ENCODE measurements around the gene KRTAP9-3. TPM values are rescaled to one million over a fixed set of nuclear protein-coding genes. Genes with fewer than 3 reads are reported as not detected.
"Not testable (repeated sequence)": the region's sequence is repeated elsewhere in the genome, so short reads cannot be mapped to it uniquely, and the experiment has no call there.

The KRTAP9-3 gene
- total RNA-seq, 1 donor, result not detected

- Histone ChIP-seq H3K4me1 (ENCODE audit: insufficient read depth, low read length) (no peaks in the 10 kb centered on the region), H3K9me3 (ENCODE audit: low read depth, low read length) (no peaks in the 10 kb centered on the region), H3K4me3 (ENCODE audit: low read length) (no peak overlapping the region), H3K27me3 (ENCODE audit: insufficient read depth, low read length) (peaks cover 3% of the 10 kb centered on the region)
Measured at GRCh38 chr17:41230094-41230493, 2.2 kb upstream of the KRTAP9-3 start.

GRCh38 chr17:41231731-41232130 is 518 bp upstream of the KRTAP9-3 start:
- Histone ChIP-seq H3K4me1 (ENCODE audit: insufficient read depth, low read length) (no peaks in the 10 kb centered on the region), H3K9me3 (ENCODE audit: low read depth, low read length) (no peaks in the 10 kb centered on the region)

GRCh38 chr17:41237116-41237515 is 4.9 kb downstream of the KRTAP9-3 start:
- not testable (repeated sequence) for H3K4me1 ChIP-seq (ENCODE audit: insufficient read depth, low read length); H3K4me3 ChIP-seq (ENCODE audit: low read length); H3K27me3 ChIP-seq (ENCODE audit: insufficient read depth, low read length); H3K9me3 ChIP-seq (ENCODE audit: low read depth, low read length)

More at GRCh38 chr17:41231731-41232130, 518 bp upstream of the KRTAP9-3 start:
- Histone ChIP-seq H3K27me3 (ENCODE audit: insufficient read depth, low read length) (no peaks in the 10 kb centered on the region), H3K4me3 (ENCODE audit: low read length) (no peak overlapping the region)

GRCh38 chr17:41237949-41238437 is 5.7 kb downstream of the KRTAP9-3 start, which contains the start of gene KRTAP9-8:
Gene KRTAP9-8 (plus strand): TSS chr17:41237999. CDS start chr17:41238052, 53 bp downstream.
- H3K4me1 ChIP-seq (ENCODE audit: insufficient read depth, low read length); H3K9me3 ChIP-seq (ENCODE audit: low read depth, low read length); H3K27me3 ChIP-seq (ENCODE audit: insufficient read depth, low read length); H3K4me3 ChIP-seq (ENCODE audit: low read length): not testable (repeated sequence)

GRCh38 chr17:41246995-41247787 is 14.9 kb downstream of the KRTAP9-3 start:
- H3K4me3 ChIP-seq (ENCODE audit: low read length); H3K4me1 ChIP-seq (ENCODE audit: insufficient read depth, low read length); H3K27me3 ChIP-seq (ENCODE audit: insufficient read depth, low read length); H3K9me3 ChIP-seq (ENCODE audit: low read depth, low read length): not testable (repeated sequence)

GRCh38 chr17:41249637-41250240 is 17.5 kb downstream of the KRTAP9-3 start, which contains the start of gene KRTAP9-4:
Gene KRTAP9-4 (plus strand): TSS chr17:41249687. CDS start chr17:41249721, 34 bp downstream.
- not testable (repeated sequence) for H3K4me1 ChIP-seq (ENCODE audit: insufficient read depth, low read length); H3K4me3 ChIP-seq (ENCODE audit: low read length); H3K27me3 ChIP-seq (ENCODE audit: insufficient read depth, low read length); H3K9me3 ChIP-seq (ENCODE audit: low read depth, low read length)

- peaks cover under 1% of the 10 kb centered on the region for H3K27me3 ChIP-seq (ENCODE audit: insufficient read depth, low read length)
- H3K9me3 ChIP-seq (ENCODE audit: low read depth, low read length), result no peaks in the 10 kb centered on the region
Measured at GRCh38 chr17:41251261-41251660, 19.0 kb downstream of the KRTAP9-3 start.

GRCh38 chr17:41254861-41255260 is 22.6 kb downstream of the KRTAP9-3 start:
- Histone ChIP-seq H3K9me3 (ENCODE audit: low read depth, low read length) (no peaks in the 10 kb centered on the region), H3K4me1 (ENCODE audit: insufficient read depth, low read length) (no peaks in the 10 kb centered on the region), H3K27me3 (ENCODE audit: insufficient read depth, low read length) (peaks cover 18% of the 10 kb centered on the region), H3K4me3 (ENCODE audit: low read length) (no peak overlapping the region)

More at GRCh38 chr17:41251261-41251660, 19.0 kb downstream of the KRTAP9-3 start:
- Histone ChIP-seq H3K4me1 (ENCODE audit: insufficient read depth, low read length) (no peaks in the 10 kb centered on the region), H3K4me3 (ENCODE audit: low read length) (no peak overlapping the region)

- not testable (repeated sequence) for H3K4me3 ChIP-seq (ENCODE audit: low read length); H3K4me1 ChIP-seq (ENCODE audit: insufficient read depth, low read length); H3K9me3 ChIP-seq (ENCODE audit: low read depth, low read length)
- peaks cover 18% of the 10 kb centered on the region for H3K27me3 ChIP-seq (ENCODE audit: insufficient read depth, low read length)
Measured at GRCh38 chr17:41255381-41256290, 23.4 kb downstream of the KRTAP9-3 start, which contains the start of gene KRTAP9-9. Gene KRTAP9-9 (plus strand): TSS chr17:41255384.

- H3K9me3 ChIP-seq (ENCODE audit: low read depth, low read length), result no peaks in the 10 kb centered on the region
- H3K27me3 ChIP-seq (ENCODE audit: insufficient read depth, low read length), result peaks cover 18% of the 10 kb centered on the region
- no peak overlapping the region for H3K4me3 ChIP-seq (ENCODE audit: low read length)
- no peaks in the 10 kb centered on the region for H3K4me1 ChIP-seq (ENCODE audit: insufficient read depth, low read length)
Measured at GRCh38 chr17:41256291-41256685, 24.0 kb downstream of the KRTAP9-3 start.

- Histone ChIP-seq H3K9me3 (ENCODE audit: low read depth, low read length) (no peaks in the 10 kb centered on the region), H3K27me3 (ENCODE audit: insufficient read depth, low read length) (peaks cover 18% of the 10 kb centered on the region), H3K4me3 (ENCODE audit: low read length) (no peak overlapping the region), H3K4me1 (ENCODE audit: insufficient read depth, low read length) (no peaks in the 10 kb centered on the region)
Measured at GRCh38 chr17:41258406-41258805, 26.2 kb downstream of the KRTAP9-3 start.

GRCh38 chr17:41263212-41263611 is 31.0 kb downstream of the KRTAP9-3 start:
- H3K4me3 ChIP-seq (ENCODE audit: low read length), result no peak overlapping the region
- H3K9me3 ChIP-seq (ENCODE audit: low read depth, low read length), result no peaks in the 10 kb centered on the region
- peaks cover 4% of the 10 kb centered on the region for H3K27me3 ChIP-seq (ENCODE audit: insufficient read depth, low read length)
- no peaks in the 10 kb centered on the region for H3K4me1 ChIP-seq (ENCODE audit: insufficient read depth, low read length)

- H3K4me1 ChIP-seq (ENCODE audit: insufficient read depth, low read length), result no peaks in the 10 kb centered on the region
- no peaks in the 10 kb centered on the region for H3K27me3 ChIP-seq (ENCODE audit: insufficient read depth, low read length)
- no peaks in the 10 kb centered on the region for H3K9me3 ChIP-seq (ENCODE audit: low read depth, low read length)
- H3K4me3 ChIP-seq (ENCODE audit: low read length), result no peak overlapping the region
Measured at GRCh38 chr17:41264599-41264998, 32.4 kb downstream of the KRTAP9-3 start.

- Histone ChIP-seq H3K27me3 (ENCODE audit: insufficient read depth, low read length) (no peaks in the 10 kb centered on the region), H3K9me3 (ENCODE audit: low read depth, low read length) (no peaks in the 10 kb centered on the region), H3K4me1 (ENCODE audit: insufficient read depth, low read length) (no peaks in the 10 kb centered on the region), H3K4me3 (ENCODE audit: low read length) (no peak within 1 kb of the TSS)
Measured at GRCh38 chr17:41265078-41265477, 32.8 kb downstream of the KRTAP9-3 start, which contains the start of gene KRTAP9-6. Gene KRTAP9-6 (plus strand): TSS chr17:41265378. CDS start chr17:41265378, 0 bp downstream.

All from mononuclear cell (primary cell).